ENCODE results near the gene TAS2R38. TPM values are rescaled to one million over a fixed set of nuclear protein-coding genes. Genes with fewer than 3 reads are reported as not detected.

TAS2R38 gene
- total and polyA plus RNA-seq, 2 experiments from 2014 or later = 0.24 TPM; not detected in 1

GRCh38 chr7:141952461-141952860 lies 21.1 kb downstream of the TAS2R38 start:
- H3K27me3 Mint-ChIP-seq (ENCODE audit: insufficient read depth, low read depth, poor library complexity) = no peaks in the 10 kb centered on the region
- H3K27me3 ChIP-seq (ENCODE audit: insufficient read depth) = no peaks in the 10 kb centered on the region
- peaks cover 4% of the 10 kb centered on the region; the same call in 1 of the 2 replicates for H3K9me2 ChIP-seq (ENCODE audit: insufficient read depth)
- H2AFZ ChIP-seq = no peak overlapping the region
- no peaks in the 10 kb centered on the region for H4K20me1 ChIP-seq (replicated peaks; ENCODE audit: insufficient read depth)
- H3K27ac ChIP-seq (ENCODE audit: low read depth) = no peak overlapping the region
- no peak overlapping the region for H3K4me3 ChIP-seq
- no peaks in the 10 kb centered on the region for H3K79me2 ChIP-seq (replicated peaks; ENCODE audit: insufficient read depth)
- ATAC-seq (no peak), DNase-seq (ENCODE audit: low spot score) (no peak)
- H3K4me1 Mint-ChIP-seq = peaks cover 9% of the 10 kb centered on the region
- no peaks in the 10 kb centered on the region; the same call in 2 of the 3 replicates for H3K9me3 Mint-ChIP-seq
- H3K4me1 ChIP-seq (ENCODE audit: insufficient read depth) = 0 out of 2 replicates have a peak, but pooled peaks cover 13% of the 10 kb centered on the region
- H3K4me2 ChIP-seq = no peak overlapping the region
- H3K36me3 ChIP-seq (ENCODE audit: insufficient read depth) = no peaks in the 10 kb centered on the region
- no peak overlapping the region for H3K4me3 Mint-ChIP-seq
- no peaks in the 10 kb centered on the region for H3F3A ChIP-seq (replicated peaks; ENCODE audit: low read depth)
- H3K27ac Mint-ChIP-seq = no peak overlapping the region
- no peaks in the 10 kb centered on the region for H3K36me3 Mint-ChIP-seq (ENCODE audit: low read depth)
- TF ChIP-seq POLR2AphosphoS5 (IDR thresholded peaks at IDR 0.05; ENCODE audit: low read depth) = no peak
- TF ChIP-seq ZNF331 (CRISPR knock-in tag; IDR thresholded peaks at IDR 0.05; ENCODE audit: low read depth) = no peak
- no peak for TF ChIP-seq STAT1 (IDR thresholded peaks at IDR 0.05; ENCODE audit: unreplicated experiment)
- no peak for TF ChIP-seq EZH2 (IDR thresholded peaks at IDR 0.05; ENCODE audit: low read depth, unreplicated experiment)
- TF ChIP-seq NANOG (IDR thresholded peaks at IDR 0.05; ENCODE audit: borderline replicate concordance) = no peak
- TF ChIP-seq EZH2phosphoT487 (IDR thresholded peaks at IDR 0.05; ENCODE audit: unreplicated experiment) = no peak
- TF ChIP-seq, protein P1, sequence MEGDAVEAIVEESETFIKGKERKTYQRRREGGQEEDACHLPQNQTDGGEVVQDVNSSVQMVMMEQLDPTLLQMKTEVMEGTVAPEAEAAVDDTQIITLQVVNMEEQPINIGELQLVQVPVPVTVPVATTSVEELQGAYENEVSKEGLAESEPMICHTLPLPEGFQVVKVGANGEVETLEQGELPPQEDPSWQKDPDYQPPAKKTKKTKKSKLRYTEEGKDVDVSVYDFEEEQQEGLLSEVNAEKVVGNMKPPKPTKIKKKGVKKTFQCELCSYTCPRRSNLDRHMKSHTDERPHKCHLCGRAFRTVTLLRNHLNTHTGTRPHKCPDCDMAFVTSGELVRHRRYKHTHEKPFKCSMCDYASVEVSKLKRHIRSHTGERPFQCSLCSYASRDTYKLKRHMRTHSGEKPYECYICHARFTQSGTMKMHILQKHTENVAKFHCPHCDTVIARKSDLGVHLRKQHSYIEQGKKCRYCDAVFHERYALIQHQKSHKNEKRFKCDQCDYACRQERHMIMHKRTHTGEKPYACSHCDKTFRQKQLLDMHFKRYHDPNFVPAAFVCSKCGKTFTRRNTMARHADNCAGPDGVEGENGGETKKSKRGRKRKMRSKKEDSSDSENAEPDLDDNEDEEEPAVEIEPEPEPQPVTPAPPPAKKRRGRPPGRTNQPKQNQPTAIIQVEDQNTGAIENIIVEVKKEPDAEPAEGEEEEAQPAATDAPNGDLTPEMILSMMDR (conservative IDR thresholded peaks at IDR 0.05; ENCODE audit: low read depth in 2 of 2) = no peak
- TF ChIP-seq, protein P2, sequence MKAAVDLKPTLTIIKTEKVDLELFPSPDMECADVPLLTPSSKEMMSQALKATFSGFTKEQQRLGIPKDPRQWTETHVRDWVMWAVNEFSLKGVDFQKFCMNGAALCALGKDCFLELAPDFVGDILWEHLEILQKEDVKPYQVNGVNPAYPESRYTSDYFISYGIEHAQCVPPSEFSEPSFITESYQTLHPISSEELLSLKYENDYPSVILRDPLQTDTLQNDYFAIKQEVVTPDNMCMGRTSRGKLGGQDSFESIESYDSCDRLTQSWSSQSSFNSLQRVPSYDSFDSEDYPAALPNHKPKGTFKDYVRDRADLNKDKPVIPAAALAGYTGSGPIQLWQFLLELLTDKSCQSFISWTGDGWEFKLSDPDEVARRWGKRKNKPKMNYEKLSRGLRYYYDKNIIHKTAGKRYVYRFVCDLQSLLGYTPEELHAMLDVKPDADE (IDR thresholded peaks at IDR 0.05) = no peak

- H3K79me2 ChIP-seq (replicated peaks; ENCODE audit: insufficient read depth) = no peaks in the 10 kb centered on the region
- Mint-ChIP-seq H3K27me3 (ENCODE audit: insufficient read depth, low read depth, poor library complexity) (no peaks in the 10 kb centered on the region), H3K27ac (no peak overlapping the region), H3K36me3 (ENCODE audit: low read depth) (no peaks in the 10 kb centered on the region), H3K9me3 (no peaks in the 10 kb centered on the region; the same call in 2 of the 3 replicates), H3K4me1 (peaks cover 9% of the 10 kb centered on the region), H3K4me3 (no peak overlapping the region)
- H3K4me2 ChIP-seq = no peak overlapping the region
- H3K36me3 ChIP-seq (ENCODE audit: insufficient read depth) = no peaks in the 10 kb centered on the region
- no peak overlapping the region for H3K4me3 ChIP-seq
- H3K9me2 ChIP-seq (ENCODE audit: insufficient read depth) = peaks cover 10% of the 10 kb centered on the region
- no peak overlapping the region for H2AFZ ChIP-seq
- DNase-seq (ENCODE audit: low spot score) = no peak
- ATAC-seq = no peak
- no peaks in the 10 kb centered on the region for H3F3A ChIP-seq (replicated peaks; ENCODE audit: low read depth)
- H4K20me1 ChIP-seq (replicated peaks; ENCODE audit: insufficient read depth) = no peaks in the 10 kb centered on the region
- no peak overlapping the region for H3K27ac ChIP-seq (ENCODE audit: low read depth)
- no peaks in the 10 kb centered on the region for H3K27me3 ChIP-seq (ENCODE audit: insufficient read depth)
- 0 out of 2 replicates have a peak, but pooled peaks cover 13% of the 10 kb centered on the region for H3K4me1 ChIP-seq (ENCODE audit: insufficient read depth)
- TF ChIP-seq NANOG (IDR thresholded peaks at IDR 0.05; ENCODE audit: borderline replicate concordance) (no peak), ZNF114 (CRISPR knock-in tag; IDR thresholded peaks at IDR 0.05) (no peak), STAT1 (IDR thresholded peaks at IDR 0.05; ENCODE audit: unreplicated experiment) (no peak)
- TF ChIP-seq, protein P2 (IDR thresholded peaks at IDR 0.05) = no peak
- TF ChIP-seq, protein P3, sequence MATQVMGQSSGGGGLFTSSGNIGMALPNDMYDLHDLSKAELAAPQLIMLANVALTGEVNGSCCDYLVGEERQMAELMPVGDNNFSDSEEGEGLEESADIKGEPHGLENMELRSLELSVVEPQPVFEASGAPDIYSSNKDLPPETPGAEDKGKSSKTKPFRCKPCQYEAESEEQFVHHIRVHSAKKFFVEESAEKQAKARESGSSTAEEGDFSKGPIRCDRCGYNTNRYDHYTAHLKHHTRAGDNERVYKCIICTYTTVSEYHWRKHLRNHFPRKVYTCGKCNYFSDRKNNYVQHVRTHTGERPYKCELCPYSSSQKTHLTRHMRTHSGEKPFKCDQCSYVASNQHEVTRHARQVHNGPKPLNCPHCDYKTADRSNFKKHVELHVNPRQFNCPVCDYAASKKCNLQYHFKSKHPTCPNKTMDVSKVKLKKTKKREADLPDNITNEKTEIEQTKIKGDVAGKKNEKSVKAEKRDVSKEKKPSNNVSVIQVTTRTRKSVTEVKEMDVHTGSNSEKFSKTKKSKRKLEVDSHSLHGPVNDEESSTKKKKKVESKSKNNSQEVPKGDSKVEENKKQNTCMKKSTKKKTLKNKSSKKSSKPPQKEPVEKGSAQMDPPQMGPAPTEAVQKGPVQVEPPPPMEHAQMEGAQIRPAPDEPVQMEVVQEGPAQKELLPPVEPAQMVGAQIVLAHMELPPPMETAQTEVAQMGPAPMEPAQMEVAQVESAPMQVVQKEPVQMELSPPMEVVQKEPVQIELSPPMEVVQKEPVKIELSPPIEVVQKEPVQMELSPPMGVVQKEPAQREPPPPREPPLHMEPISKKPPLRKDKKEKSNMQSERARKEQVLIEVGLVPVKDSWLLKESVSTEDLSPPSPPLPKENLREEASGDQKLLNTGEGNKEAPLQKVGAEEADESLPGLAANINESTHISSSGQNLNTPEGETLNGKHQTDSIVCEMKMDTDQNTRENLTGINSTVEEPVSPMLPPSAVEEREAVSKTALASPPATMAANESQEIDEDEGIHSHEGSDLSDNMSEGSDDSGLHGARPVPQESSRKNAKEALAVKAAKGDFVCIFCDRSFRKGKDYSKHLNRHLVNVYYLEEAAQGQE (IDR thresholded peaks at IDR 0.05; ENCODE audit: unreplicated experiment) = no peak
Observed at GRCh38 chr7:141950806-141951205, 22.8 kb downstream of the TAS2R38 start.
